MM.1S (cell line): ENCODE data around the gene LGSN.
"Not testable (repeated sequence)": the region's sequence is repeated elsewhere in the genome, so short reads cannot be mapped to it uniquely, and the experiment has no call there.

Source experiments
- CTCF ChIP-seq: fragments of 300-600 bp; sonication (generic); IDR thresholded peaks from 2 replicates; pipeline ENCODE4 v1.5.1; 2016; ENCODE audit warnings: antibody characterized with exemption, low read length, mixed read lengths
- EZH2 ChIP-seq: fragments of 300-600 bp; sonication (generic); optimal IDR thresholded peaks from 2 replicates; pipeline ENCODE3; 2017; ENCODE audit warnings: low read depth, mild to moderate bottlenecking, antibody characterized with exemption, low read length, mixed read lengths
- EZH2phosphoT487 ChIP-seq: fragments of 300-600 bp; sonication (generic); IDR thresholded peaks from 2 replicates; pipeline ENCODE4 v1.6.1; 2018; ENCODE audit warnings: antibody characterized with exemption, low read length

- TF ChIP-seq CTCF, EZH2, EZH2phosphoT487: not testable (repeated sequence)
Observed at GRCh38 chr6:63274795-63275430, 44.9 kb downstream of the LGSN start.
